Measurements from ENCODE around the gene RTP3.
A peak's percentile ranks its signal among the peaks of the same experiment; 100 is the strongest.
"Not testable (repeated sequence)": the region's sequence is repeated elsewhere in the genome, so short reads cannot be mapped to it uniquely, and the experiment has no call there.

Gene RTP3

DNA sequence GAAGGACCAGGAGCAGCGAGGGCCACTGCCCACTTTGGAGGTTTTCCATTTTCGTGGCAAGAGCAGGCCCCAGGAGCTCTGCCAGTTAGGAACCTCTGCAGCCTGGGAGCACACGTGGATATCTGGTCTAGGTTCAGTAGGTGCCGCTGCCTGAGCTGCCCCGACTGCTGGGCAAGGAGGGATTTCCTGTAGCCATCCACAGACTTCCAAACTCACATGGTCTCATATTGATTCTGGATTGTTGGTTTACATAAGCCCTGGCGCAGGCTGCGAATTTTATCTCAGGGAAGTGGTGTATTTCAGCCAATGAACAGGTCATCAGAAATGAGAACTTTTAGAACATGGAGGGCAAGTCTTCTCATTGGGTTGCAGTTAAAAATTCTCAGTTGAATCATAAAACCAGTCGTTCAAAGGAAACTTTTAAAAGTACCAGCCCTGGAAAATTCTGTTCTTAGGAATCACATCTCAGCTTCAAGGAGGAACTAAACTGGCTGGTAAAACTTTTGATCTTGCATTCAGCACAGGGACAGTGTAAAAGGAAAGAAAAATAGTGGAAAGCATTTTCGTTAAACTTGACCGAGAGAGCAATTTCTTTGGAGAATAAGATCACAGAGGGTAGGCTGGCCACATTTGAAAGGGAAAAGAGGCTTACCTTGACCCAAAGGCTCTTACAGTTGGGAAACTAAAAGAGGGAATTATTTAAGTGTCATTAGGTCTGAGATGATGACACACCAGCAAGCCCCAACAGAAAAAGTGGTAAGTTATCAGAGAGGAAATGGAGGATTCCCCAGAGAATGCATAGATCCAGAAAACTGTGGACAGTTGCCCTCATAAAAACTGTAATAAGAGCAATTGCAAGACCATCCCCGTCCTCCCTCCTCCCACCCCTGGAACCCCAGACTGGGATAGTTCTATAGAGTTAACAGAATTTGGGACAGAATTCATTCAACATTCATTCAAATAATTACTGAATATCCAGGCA lies 6.4 kb upstream of the RTP3 start:
- no peak for DNase-seq (ENCODE audit: low read depth)

DNA sequence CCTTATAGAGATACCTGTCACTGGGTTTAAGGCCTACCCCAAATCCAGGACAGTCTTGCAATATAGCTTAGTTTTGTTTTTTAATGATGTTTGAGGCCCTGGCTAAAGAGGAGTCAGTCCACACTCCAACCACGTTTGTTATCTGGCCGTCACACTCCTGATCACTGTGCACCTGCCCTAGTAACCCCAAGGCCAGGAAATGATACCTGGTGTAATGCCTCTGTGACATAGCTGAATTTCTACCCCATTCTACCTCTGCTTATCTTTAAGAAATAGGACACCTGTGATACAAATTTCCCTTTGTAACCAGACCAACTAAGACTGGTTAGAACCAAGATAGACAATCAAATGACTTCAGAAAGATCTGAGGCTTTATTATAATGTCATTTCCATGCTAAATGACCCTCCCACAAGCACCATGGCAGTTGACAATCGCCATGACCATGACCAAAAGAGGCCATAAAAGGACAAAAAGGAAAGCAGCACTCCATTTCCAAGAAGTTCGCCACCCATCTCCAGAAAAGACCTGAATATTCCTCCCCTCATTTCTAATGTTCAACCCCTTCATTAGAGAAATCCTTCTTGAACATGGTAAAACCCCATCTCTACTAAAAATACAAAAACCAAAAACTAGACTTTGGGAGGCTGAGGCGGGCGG lies 4.8 kb upstream of the RTP3 start:
- DNase-seq (ENCODE audit: low read depth) = no peak

DNA sequence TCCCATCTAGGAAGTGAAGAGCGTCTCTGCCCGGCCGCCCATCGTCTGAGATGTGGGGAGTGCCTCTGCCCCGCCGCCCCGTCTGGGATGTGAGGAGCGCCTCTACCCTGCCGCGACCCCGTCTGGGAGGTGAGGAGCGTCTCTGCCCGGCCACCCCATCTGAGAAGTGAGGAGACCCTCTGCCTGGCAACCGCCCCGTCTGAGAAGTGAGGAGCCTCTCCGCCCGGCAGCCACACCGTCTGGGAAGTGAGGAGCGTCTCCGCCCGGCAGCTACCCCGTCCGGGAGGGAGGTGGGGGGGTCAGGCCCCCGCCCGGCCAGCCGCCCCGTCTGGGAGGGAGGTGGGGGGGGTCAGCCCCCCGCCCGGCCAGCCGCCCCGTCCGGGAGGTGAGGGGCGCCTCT lies 3.3 kb upstream of the RTP3 start:
- not testable (repeated sequence) for DNase-seq (ENCODE audit: low read depth)

DNA sequence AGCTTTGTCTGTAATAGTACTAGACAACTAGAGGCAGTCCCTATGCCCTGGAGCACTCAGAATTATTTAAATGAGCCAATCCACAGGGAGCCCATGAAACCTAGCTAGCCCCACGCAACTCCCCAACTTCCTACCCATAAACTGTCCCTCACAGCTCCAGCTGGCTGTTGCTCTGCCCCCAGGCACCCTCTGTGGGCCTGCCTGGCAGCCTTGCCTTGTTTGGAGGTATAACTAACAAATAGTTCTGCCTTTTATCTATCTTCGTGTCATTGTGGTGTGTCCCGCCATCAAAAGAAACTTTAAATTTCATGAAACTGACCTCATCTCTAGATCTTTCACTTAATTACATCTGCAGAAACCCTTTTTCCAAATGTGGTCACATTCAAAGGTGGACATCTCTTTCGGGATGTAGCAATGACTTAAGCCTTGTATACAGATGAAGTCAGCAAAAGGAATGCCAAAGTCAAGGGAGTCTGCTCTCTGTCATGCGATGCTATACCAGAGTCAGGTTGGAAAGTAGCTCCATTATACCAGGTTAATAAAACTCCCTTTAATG lies 1.8 kb upstream of the RTP3 start:
- DNase-seq (ENCODE audit: low read depth) = no peak

DNA sequence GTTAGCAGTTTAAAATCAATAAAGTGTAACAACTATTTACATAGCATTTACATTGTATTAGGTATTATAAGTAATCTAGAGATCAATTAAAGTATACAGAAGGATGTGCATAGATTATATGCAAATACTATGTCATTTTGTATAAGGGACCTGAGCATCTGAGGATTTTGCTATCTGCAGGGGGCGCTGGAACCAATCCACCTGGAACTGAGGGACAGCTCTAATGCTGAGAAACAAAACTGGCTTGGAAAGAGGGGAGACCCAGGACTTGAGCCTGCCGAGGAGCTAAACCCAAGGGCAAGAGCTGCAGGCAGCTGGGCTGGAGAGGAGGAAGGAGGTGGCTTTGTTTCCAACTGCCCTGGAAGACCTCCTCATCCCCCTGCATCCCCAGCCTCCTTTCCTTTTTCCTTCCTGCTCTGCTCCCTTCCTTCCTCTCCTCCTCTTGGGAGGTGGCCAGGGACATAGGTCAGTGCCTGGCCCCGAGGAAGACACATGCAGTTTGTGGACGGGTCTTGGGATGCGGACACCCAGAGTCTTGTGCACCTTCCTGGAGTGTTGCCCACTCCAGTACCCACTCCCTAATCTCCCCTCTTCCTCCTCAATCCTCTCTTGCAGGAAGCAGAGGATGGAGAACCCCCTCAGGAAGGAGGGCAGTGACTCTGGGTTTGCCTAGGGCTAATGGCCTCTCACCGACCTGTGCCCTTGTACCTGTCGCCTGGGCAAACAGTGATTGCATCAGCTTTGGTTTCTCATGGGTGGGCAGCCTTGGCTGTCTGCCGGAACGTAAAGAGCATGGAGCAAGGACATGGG lies 825 bp upstream of the RTP3 start:
- DNase-seq (ENCODE audit: low read depth) = peak; percentile 15

DNA sequence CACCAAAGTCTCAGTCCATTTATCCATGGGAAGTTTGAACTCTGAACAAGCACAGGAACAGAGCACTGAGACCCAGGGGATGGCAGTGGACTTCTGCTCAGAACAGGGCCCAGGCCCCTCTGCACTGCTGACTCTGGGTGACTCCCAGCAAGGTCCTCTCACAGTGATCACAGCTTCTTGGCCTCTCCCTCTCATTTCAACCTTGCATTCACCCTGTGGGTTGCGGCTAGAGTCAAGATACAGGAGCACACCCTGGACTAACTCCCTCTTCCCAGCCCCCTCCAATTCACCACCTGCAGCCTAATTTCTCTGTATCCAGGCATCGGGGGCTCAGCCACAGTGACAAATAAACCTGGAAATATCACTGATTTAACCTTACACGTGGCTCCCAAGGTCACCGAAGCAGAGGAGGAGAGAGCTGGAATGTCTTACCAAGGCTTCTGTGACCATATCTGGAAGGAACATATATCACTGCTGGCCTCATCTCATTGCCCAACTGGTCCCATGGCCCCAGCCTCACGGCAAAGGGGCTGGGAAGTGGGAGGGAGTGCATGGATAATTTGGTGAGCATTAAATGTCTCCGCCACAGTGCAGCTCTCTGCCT lies 1.2 kb downstream of the RTP3 start:
- no peak for DNase-seq (ENCODE audit: low read depth)

DNA sequence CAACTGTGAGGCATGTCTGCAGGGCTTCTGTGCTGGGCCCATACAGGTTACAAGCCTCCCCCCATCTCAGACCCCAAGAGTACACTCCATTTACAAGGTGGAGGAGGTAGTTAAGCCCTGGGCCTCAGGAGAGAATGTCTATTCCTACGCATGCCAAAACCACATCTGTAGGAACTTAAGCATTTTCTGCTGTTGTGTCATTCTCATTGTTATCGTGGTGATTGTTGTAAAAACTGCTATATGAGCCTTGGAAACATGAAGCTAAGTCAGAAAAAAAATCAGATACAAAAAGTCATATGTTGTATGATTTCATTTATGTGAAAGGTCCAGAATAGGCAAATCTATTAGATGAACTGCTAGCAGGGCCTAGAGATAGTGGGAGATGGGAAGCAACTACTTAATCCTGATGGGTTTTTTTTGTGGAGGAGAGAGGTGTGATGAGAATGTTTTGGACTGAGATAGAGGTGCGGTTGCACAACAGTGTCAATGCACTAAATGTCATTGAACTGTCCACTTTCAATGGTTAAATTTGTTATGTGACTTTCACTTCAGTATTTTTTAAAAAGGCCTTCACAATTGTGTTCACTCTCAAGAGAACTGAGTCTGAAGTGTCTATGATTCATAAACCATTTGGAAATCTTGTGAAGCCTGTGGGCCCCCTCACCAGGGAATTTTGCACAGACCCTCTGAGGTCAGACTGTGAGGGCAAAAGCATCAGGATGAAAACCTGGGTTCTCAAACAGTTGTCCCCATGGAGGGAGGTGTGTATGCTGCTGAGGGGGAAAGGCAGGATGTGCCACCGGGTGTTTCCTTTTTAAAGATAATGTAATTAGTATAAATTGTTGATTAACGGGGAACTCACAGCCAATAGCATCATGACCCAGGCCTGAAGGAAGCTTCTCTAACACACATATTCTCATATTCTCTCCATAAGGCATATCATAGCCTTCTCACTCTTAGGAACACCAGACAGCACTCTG lies 3.2 kb downstream of the RTP3 start:
- DNase-seq (ENCODE audit: low read depth) = no peak

DNA sequence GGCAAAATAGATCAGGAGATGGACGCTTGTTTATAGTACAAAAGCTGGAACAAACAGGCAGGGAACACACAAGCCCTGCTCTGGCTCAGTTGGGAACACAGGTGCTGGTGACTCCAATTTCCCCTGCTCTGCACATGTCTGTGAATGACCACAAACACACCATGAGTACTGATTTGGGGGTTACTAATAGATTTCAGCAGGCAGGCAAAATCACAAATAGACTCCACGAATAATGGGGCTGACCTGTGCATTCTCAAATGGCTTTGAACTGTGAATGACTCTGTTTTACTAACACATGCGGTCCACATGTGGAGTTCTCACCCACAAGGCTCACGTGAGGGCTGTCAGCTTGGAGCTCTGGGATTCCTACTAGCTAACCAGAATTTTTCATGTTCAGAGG lies 3.9 kb downstream of the RTP3 start:
- no peak for DNase-seq (ENCODE audit: low read depth)

DNA sequence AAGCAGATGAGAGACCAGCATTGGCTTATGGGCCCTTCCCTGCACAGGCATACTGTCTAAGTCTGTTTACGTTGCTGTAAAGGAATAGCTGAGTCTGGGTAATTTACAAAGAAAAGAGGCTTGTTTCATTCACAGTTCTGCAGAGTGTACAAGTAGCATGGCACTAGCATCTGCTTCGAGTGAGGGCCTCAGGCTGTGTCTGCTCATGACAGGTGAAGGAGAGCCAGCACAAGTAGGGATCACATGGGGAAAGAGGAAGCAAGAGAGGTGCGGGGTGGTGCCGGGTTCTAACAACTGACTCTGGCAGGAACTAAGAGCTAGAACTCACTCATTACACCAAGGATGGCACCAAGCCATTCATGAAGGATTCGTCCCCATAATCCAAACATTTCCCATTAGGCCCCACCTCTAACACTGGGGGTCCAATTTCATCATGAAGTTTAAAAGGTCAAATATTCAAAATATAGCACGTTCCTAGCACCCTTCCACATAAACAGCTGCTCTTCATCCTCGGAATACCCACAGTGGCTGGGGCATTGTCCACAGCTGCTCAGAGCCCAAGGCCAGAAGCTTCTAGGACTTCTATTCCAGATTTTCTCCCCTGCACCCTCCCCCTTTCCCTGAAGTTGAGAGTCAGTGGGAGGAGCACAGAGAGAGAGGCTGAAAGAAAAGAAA lies 5.6 kb downstream of the RTP3 start:
- no peak for DNase-seq (ENCODE audit: low read depth)

DNA sequence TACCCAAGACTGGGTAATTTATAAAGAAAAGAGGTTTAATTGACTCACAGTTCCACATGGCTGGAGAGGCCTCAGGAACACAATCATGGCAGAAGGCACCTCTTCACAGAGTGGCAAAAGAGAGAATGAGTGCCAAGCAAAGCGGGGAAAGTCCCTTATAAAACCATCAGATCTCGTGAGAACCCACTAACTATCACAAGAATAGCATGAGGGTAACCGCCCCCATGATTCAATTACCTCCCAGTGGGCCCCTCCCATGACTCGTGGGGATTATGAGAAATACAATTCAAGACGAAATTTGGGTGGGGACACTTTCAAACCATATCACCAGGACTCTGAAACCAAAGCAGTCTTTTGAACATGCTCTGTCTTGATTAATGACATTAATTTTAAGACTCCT lies 7.0 kb downstream of the RTP3 start:
- no peak for DNase-seq (ENCODE audit: low read depth)

DNA sequence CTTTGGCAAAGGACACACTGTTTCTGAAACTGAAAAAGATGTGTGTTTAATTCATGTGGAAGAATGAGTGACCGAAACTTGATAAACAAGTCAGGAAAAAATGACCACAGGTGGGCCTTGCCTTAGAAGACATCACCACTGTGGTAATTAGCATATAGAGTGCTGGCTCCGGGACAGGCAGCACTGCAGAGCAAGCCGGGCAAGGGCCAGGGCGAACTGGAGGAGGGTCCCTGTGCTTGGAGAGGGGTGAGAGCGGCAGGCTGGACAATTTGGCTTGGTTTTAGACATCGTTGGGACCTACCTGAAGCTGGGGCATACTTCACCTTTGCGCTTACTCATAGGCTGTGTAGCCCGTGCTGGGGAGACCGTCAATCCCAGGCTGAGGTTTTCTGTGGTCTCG lies 8.2 kb downstream of the RTP3 start:
- DNase-seq (ENCODE audit: low read depth) = no peak

DNA sequence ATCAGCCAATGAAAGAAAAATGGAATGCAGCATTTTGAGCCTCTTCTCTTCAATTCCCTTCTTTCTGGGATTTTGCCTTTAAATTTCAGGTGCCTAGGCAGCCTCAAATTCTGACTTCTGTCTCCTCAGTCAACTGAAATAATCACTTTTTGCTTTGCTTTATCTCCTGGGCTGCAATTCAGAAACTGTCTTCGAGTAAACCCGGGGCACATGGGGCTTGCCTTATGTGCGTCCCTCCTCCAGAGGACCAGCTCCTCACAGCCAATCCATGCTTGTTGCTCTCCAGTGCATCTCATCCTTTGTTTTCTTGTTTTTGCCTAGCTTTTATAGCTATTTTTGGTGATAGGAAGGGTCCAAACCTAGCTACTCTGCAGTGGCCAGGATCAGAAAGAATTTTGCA lies 8.8 kb downstream of the RTP3 start:
- DNase-seq (ENCODE audit: low read depth) = no peak

DNA sequence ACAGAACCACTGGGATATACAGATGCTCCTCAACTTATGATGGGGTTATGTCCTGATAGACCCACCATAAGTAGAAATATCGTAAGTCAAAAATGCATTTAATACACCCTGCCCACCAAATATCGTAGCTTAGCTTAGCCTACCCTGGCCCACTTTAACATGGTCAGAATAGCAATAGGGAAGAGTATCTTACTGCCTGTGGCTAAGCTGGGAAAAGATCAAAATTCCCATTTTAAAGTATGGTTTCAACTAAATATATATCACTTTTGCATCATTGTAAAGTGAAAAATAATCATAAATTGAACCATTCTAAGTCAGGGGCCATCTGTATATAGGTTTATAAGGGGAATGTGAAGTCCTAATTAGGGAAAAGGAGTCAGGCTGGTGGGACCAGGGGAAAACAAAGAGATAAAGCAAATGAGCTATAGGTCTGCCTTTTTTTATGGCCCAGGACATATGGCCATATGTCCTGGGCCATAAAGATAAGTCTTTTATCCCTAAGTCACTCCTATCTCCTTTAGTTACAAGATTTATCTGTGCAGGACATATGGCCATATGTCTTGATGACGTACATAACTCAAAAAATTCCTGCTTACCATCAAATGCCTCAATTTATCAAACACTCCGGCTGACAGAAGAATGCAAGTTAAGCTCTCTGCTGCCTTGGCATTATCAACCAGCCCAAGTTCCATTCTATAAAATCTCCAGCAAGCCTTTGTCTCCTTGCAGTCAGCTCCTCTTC lies 11.2 kb downstream of the RTP3 start:
- no peak for DNase-seq (ENCODE audit: low read depth)

DNA sequence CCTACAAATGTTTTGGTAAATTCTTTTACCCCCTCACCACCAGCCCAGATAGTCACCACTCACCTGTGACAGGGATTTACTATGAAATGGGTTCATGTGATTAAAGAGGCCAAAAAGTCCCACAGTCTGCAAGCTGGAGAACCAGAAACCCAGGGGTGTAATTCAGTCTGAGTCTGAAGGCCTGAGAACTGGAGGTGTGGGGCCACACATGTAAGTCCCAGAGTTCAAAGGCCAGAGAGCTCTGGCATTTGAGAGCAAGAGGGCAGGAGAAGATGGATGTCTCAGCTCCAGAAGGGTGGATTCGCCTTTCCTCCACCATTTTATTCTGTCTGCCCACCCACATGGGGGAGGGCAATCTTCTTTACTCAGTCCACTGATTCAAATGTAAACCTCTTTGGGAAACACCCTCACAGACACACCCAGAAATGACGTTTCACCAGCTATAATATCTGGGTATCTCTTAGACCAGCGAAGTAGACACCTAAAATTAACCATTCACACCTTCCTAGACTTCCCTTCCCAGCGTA lies 11.9 kb downstream of the RTP3 start:
- no peak for DNase-seq (ENCODE audit: low read depth)

DNA sequence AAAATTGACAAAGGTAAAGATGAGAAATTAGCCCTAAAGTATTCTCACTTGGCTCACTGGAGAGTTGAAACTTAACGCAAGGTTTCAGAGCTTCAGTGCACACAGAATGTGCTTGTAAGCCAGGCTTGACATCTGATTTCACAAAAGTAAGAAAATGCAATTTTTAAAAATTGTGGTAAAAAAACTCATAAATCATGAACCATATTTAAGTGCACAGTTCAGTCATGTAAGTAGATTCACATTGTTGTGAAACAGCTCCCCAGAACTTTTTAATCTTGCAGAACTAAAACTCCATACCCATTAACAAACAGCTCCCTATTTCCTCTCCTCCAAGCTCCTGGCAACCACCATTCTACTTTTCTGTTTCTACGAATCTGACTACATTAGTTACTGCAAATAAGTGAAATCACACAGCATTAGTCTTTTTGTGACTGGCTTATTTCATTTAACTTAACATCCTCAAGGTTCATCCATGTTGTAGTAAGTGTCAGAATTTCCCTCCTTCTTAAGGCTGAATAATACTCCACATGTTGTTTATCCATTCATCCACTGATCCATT lies 14.5 kb downstream of the RTP3 start:
- no peak for DNase-seq (ENCODE audit: low read depth)

DNA sequence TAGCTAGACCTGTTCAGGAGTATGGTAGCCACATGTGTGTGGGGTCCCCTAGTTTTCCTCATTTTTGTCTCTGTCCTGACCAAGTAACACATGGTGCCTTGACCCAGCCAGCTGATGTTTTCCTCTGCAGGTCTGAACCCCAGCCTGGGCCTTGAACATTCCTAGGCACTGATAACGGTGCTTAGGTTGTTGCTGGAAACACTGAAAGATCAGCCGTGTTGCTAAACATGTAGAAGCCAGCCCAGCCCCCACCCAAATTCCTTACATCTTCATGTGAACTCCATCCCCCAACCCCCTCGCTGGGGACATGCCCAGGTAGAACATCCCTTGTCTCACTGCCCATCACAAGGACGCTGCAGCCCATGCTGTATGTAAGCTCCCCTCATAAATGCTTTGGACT lies 18.7 kb downstream of the RTP3 start:
- no peak for DNase-seq (ENCODE audit: low read depth)

DNA sequence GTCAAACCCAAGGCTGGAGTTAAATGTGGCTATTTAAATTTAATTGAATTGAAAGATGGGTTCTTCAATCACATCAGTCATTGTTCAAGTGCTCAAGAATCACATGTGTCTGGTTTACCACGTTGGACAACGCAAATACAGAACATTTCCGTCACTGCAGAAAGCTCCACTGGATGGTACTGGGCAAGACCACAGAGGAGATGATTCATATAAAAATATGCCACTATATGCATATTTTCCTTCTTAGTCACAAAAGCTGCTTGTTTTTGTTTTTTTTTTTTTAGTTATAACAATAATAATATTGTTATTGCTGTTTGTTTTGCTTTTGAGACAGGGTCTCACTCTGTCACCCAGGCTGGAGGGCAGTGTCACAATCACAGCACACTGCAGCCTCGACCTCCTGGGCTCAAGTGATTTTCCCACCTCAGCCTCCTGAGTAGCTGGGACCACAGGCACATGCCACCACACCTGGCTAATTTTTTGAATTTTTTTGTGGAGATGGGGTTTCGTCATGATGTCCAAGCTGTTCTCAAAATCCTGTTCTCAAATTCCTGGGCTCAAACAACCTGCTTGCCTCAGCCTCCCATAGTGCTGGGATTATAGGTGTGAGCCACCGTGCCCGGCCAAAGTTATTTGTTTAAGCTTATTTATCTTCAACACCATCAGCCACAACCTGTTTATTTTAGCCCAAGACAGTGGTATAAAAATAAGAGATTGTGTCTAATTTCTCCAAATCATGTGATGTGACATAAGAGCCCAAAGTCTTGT lies 19.4 kb downstream of the RTP3 start:
- DNase-seq (ENCODE audit: low read depth) = no peak

DNA sequence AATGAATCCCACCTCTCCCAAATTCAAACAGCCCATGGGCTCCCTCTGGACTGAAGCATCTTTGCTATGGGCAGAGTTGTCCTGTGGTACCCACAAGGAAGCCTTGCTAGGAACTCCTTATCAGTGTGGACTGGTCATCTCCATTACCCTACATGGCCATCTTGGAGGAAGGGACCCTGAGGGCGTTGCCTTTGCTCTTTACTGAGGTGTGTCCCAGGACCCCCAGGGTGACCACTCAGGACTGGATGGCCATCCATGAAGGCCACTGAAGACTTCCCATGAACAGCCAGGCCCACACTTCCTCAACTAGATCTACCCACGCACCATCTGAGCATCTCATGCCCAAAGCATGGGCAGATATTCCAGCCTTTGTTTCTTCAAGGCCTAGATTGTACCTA lies 20.0 kb downstream of the RTP3 start:
- DNase-seq (ENCODE audit: low read depth) = no peak
